ENCODE results near the gene UBC.

Gene UBC

DNA sequence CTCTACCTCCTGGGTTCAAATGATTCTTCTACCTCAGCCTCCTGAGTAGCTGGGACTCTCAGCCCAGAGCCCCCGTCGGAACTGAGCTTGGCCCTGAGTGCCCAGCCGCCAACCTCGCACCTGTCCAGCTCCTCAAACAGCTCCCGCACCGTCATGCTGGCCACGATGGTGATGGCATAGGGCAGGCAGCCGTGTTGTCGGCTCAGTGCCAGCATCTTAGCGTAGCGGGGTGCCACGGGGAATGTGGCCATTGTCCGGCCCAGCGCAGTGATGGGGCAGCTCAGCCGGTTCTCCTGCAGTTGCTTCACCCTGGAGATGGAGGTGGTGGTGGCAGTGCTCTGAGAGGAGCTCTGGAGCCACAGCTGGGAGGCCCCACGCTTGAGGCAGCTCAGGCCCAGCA lies 42.1 kb upstream of the UBC start:
- TF ChIP-seq, protein P1, sequence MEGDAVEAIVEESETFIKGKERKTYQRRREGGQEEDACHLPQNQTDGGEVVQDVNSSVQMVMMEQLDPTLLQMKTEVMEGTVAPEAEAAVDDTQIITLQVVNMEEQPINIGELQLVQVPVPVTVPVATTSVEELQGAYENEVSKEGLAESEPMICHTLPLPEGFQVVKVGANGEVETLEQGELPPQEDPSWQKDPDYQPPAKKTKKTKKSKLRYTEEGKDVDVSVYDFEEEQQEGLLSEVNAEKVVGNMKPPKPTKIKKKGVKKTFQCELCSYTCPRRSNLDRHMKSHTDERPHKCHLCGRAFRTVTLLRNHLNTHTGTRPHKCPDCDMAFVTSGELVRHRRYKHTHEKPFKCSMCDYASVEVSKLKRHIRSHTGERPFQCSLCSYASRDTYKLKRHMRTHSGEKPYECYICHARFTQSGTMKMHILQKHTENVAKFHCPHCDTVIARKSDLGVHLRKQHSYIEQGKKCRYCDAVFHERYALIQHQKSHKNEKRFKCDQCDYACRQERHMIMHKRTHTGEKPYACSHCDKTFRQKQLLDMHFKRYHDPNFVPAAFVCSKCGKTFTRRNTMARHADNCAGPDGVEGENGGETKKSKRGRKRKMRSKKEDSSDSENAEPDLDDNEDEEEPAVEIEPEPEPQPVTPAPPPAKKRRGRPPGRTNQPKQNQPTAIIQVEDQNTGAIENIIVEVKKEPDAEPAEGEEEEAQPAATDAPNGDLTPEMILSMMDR (conservative IDR thresholded peaks at IDR 0.05; ENCODE audit: low read length) = no peak
- no peak for TF ChIP-seq EZH2phosphoT487 (IDR thresholded peaks at IDR 0.05; ENCODE audit: borderline replicate concordance)
- no peaks in the 10 kb centered on the region for H3K79me2 ChIP-seq (ENCODE audit: insufficient read depth, low read length)

DNA sequence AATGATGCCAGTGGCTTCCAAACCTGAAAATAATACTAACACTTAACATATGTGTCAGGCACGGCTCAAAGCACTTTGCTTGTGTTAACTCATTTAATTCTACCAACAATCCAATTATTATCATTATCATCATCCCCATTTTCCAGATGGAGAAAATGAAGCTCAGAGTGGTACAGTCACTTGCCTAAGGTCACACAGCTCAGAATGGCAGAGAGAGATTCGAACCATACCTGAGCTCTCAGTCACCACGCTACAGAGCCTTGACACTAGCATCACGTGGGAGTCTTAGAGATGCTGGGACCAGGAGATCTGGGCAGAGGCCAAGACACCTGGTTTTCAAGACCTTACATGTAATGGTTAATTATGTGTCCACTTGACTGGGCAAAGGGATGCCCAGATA lies 40.3 kb upstream of the UBC start:
- Histone ChIP-seq H3K9me2 (replicated peaks; ENCODE audit: low read depth, low read length) (no peaks in the 10 kb centered on the region), H3K4me3 (ENCODE audit: low read length, poor library complexity, severe bottlenecking) (no peak overlapping the region), H4K20me1 (ENCODE audit: insufficient read depth, low read length, poor library complexity, severe bottlenecking) (no peaks in the 10 kb centered on the region), H2AFZ (ENCODE audit: low read length) (no peak overlapping the region), H3K36me3 (ENCODE audit: insufficient read depth, low read length) (peaks cover 19% of the 10 kb centered on the region; the same call in 1 of the 2 replicates), H3K27me3 (ENCODE audit: insufficient read depth, low read length, poor library complexity, severe bottlenecking) (no peaks in the 10 kb centered on the region), H3K9ac (ENCODE audit: low read depth, low read length, poor library complexity, severe bottlenecking) (no peak overlapping the region), H3K4me2 (ENCODE audit: low read depth, low read length, poor library complexity, severe bottlenecking) (no peak overlapping the region), H3K9me3 (ENCODE audit: insufficient read depth, low read depth, low read length) (no peaks in the 10 kb centered on the region), H3F3A (ENCODE audit: low read depth) (no peaks in the 10 kb centered on the region), H3K4me1 (ENCODE audit: insufficient read depth, low read length, poor library complexity, severe bottlenecking) (no peaks in the 10 kb centered on the region), H3K79me2 (ENCODE audit: insufficient read depth, low read length) (no peaks in the 10 kb centered on the region)
- TF ChIP-seq, protein P1 (conservative IDR thresholded peaks at IDR 0.05; ENCODE audit: low read length) = no peak

More for the DNA sequence above, 42.1 kb upstream of the UBC start:
- H3K36me3 ChIP-seq (ENCODE audit: insufficient read depth, low read length) = peaks cover 24% of the 10 kb centered on the region; the same call in 1 of the 2 replicates
- no peaks in the 10 kb centered on the region for H3K9me3 ChIP-seq (ENCODE audit: insufficient read depth, low read depth, low read length)
- no peaks in the 10 kb centered on the region for H3K4me1 ChIP-seq (ENCODE audit: insufficient read depth, low read length, poor library complexity, severe bottlenecking)
- no peaks in the 10 kb centered on the region for H3F3A ChIP-seq (ENCODE audit: low read depth)
- no peak overlapping the region for H3K4me3 ChIP-seq (ENCODE audit: low read length, poor library complexity, severe bottlenecking)
- no peaks in the 10 kb centered on the region for H3K27me3 ChIP-seq (ENCODE audit: insufficient read depth, low read length, poor library complexity, severe bottlenecking)
- H4K20me1 ChIP-seq (ENCODE audit: insufficient read depth, low read length, poor library complexity, severe bottlenecking) = no peaks in the 10 kb centered on the region
- H2AFZ ChIP-seq (ENCODE audit: low read length) = no peak overlapping the region
- H3K4me2 ChIP-seq (ENCODE audit: low read depth, low read length, poor library complexity, severe bottlenecking) = no peak overlapping the region
- H3K9ac ChIP-seq (ENCODE audit: low read depth, low read length, poor library complexity, severe bottlenecking) = no peak overlapping the region
- no peaks in the 10 kb centered on the region for H3K9me2 ChIP-seq (replicated peaks; ENCODE audit: low read depth, low read length)

DNA sequence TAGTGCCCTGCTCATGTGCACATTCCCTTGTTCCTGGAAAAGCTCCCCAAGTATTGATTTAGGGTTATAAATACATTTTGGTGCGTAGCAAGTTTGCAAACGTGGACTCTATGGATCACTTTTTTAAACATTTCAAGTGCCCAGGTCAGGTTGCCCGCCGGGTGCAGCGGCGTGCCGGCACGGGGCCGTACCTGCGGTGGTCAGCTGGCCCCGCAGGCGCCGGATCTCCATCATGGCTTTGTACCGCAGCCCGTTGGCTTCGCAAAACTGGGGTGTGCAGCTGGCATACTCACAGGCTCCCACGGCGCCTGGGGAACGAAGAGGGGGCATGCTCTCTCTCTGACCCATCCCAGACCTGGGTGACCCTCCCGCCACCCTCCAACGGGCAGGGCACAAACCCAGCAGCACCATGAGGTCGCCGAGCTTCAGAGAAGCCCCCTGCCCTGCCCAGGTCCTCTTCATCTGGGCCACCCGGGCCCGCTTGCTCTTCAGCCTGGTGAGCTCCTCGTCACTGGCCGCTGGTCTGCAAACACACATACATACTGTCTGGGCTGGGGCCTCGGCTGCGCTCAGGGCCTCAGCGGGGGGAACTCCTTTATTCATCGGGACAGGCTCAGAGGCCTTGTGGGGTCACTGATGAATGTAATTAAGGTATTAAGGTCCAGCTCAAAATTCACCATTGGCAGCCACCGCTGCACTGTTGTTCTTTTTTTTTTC lies 39.4 kb upstream of the UBC start:
- no peak overlapping the region for H3K4me2 ChIP-seq (ENCODE audit: low read depth, low read length, poor library complexity, severe bottlenecking)
- no peaks in the 10 kb centered on the region for H3K9me3 ChIP-seq (ENCODE audit: insufficient read depth, low read depth, low read length)
- no peaks in the 10 kb centered on the region for H3K79me2 ChIP-seq (ENCODE audit: insufficient read depth, low read length)
- H3K9me2 ChIP-seq (replicated peaks; ENCODE audit: low read depth, low read length) = no peaks in the 10 kb centered on the region
- H3K4me1 ChIP-seq (ENCODE audit: insufficient read depth, low read length, poor library complexity, severe bottlenecking) = no peaks in the 10 kb centered on the region
- H3K36me3 ChIP-seq (ENCODE audit: insufficient read depth, low read length) = peaks cover 17% of the 10 kb centered on the region; the same call in 1 of the 2 replicates
- H2AFZ ChIP-seq (ENCODE audit: low read length) = no peak overlapping the region
- no peak overlapping the region for H3K4me3 ChIP-seq (ENCODE audit: low read length, poor library complexity, severe bottlenecking)
- H3K9ac ChIP-seq (ENCODE audit: low read depth, low read length, poor library complexity, severe bottlenecking) = no peak overlapping the region
- H3F3A ChIP-seq (ENCODE audit: low read depth) = no peaks in the 10 kb centered on the region
- H3K27me3 ChIP-seq (ENCODE audit: insufficient read depth, low read length, poor library complexity, severe bottlenecking) = no peaks in the 10 kb centered on the region
- TF ChIP-seq, protein P1 (conservative IDR thresholded peaks at IDR 0.05; ENCODE audit: low read length) = no peak
- no peak for TF ChIP-seq EZH2phosphoT487 (IDR thresholded peaks at IDR 0.05; ENCODE audit: borderline replicate concordance)
- H4K20me1 ChIP-seq (ENCODE audit: insufficient read depth, low read length, poor library complexity, severe bottlenecking) = no peaks in the 10 kb centered on the region

Data from Loucy (cell line).